ENCODE measurements around the gene AGBL4. TPM values are rescaled to one million over a fixed set of nuclear protein-coding genes. Genes with fewer than 3 reads are reported as not detected.

The AGBL4 gene
- total RNA-seq, 2 donors from 2014 or later, result 0.40 to 5.5 TPM

GRCh38 chr1:48493970-48494769 is 1529.6 kb downstream of the AGBL4 start:
- TF ChIP-seq, protein P1, sequence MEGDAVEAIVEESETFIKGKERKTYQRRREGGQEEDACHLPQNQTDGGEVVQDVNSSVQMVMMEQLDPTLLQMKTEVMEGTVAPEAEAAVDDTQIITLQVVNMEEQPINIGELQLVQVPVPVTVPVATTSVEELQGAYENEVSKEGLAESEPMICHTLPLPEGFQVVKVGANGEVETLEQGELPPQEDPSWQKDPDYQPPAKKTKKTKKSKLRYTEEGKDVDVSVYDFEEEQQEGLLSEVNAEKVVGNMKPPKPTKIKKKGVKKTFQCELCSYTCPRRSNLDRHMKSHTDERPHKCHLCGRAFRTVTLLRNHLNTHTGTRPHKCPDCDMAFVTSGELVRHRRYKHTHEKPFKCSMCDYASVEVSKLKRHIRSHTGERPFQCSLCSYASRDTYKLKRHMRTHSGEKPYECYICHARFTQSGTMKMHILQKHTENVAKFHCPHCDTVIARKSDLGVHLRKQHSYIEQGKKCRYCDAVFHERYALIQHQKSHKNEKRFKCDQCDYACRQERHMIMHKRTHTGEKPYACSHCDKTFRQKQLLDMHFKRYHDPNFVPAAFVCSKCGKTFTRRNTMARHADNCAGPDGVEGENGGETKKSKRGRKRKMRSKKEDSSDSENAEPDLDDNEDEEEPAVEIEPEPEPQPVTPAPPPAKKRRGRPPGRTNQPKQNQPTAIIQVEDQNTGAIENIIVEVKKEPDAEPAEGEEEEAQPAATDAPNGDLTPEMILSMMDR (conservative IDR thresholded peaks at IDR 0.05), result no peak
- H3K27ac ChIP-seq (ENCODE audit: low read depth, low read length), result peak overlapping the region; percentile 66
- peak; percentile 48 for DNase-seq
- Mint-ChIP-seq H3K36me3 (ENCODE audit: low read depth) (no peaks in the 10 kb centered on the region), H3K4me1 (peaks cover 32% of the 10 kb centered on the region), H3K27me3 (ENCODE audit: insufficient read depth) (peaks cover 6% of the 10 kb centered on the region), H3K9me3 (no peaks in the 10 kb centered on the region), H3K27ac (no peak overlapping the region), H3K4me3 (no peak overlapping the region)
- no peak overlapping the region for H3K4me3 ChIP-seq (ENCODE audit: low read length)
- no peaks in the 10 kb centered on the region for H3K9me3 ChIP-seq (ENCODE audit: control insufficient read depth, low read length)
- H3K9ac ChIP-seq (ENCODE audit: extremely low read depth, low read length, poor library complexity, severe bottlenecking), result no peak overlapping the region
- H3K4me1 ChIP-seq (ENCODE audit: control insufficient read depth, insufficient read depth, low read length), result peaks cover 6% of the 10 kb centered on the region
- peaks cover 4% of the 10 kb centered on the region for H3K27me3 ChIP-seq (ENCODE audit: control insufficient read depth, insufficient read depth, low read length, poor library complexity, severe bottlenecking)
- WGBS, 2 experiments (ENCODE audit: insufficient coverage in 1 of 2, insufficient read length in 1 of 2), result 76 to 93% methylated on average over 5 of the region's 5 CpGs
- H3K36me3 ChIP-seq (ENCODE audit: control insufficient read depth, insufficient read depth, low read length), result no peaks in the 10 kb centered on the region

GRCh38 chr1:48493041-48493440 is 1530.7 kb downstream of the AGBL4 start:
- DNase-seq, result no peak
- Mint-ChIP-seq H3K4me1 (peaks cover 23% of the 10 kb centered on the region), H3K27ac (no peak overlapping the region)

DNA sequence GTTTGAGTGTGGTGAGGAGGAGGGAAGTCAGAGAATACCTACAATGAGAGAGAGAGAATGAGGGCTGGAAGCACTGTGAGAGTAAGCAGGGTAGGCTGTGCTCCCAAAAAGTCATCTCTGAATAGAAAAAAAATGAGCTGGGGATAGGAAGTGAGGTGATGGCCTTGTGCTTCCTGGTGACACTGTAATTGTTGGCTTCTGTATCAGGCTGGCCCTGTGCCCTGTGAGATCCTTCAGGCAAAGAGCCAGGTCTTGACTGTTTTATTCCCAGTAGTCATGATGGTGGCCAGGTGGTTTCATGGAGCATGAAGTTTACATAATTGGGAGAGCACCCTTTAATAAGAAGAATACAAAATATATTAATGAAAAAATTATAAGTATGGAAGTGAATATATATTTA is 1531.4 kb downstream of the AGBL4 start:
- Mint-ChIP-seq H3K4me3 (no peak overlapping the region), H3K27ac (no peak overlapping the region), H3K4me1 (peaks cover 18% of the 10 kb centered on the region), H3K9me3 (no peaks in the 10 kb centered on the region), H3K36me3 (ENCODE audit: low read depth) (no peaks in the 10 kb centered on the region), H3K27me3 (ENCODE audit: insufficient read depth) (peaks cover 8% of the 10 kb centered on the region)
- H3K36me3 ChIP-seq (ENCODE audit: control insufficient read depth, insufficient read depth, low read length), result no peaks in the 10 kb centered on the region
- H3K27ac ChIP-seq (ENCODE audit: low read depth, low read length), result no peak overlapping the region
- TF ChIP-seq, protein P1 (conservative IDR thresholded peaks at IDR 0.05), result no peak
- H3K9ac ChIP-seq (ENCODE audit: extremely low read depth, low read length, poor library complexity, severe bottlenecking), result no peak overlapping the region
- no peak overlapping the region for H3K4me3 ChIP-seq (ENCODE audit: low read length)
- no peaks in the 10 kb centered on the region for H3K4me1 ChIP-seq (ENCODE audit: control insufficient read depth, insufficient read depth, low read length)
- no peak for DNase-seq
- H3K9me3 ChIP-seq (ENCODE audit: control insufficient read depth, low read length), result no peaks in the 10 kb centered on the region
- H3K27me3 ChIP-seq (ENCODE audit: control insufficient read depth, insufficient read depth, low read length, poor library complexity, severe bottlenecking), result peaks cover 4% of the 10 kb centered on the region

More at GRCh38 chr1:48493041-48493440, 1530.7 kb downstream of the AGBL4 start:
- H3K36me3 Mint-ChIP-seq (ENCODE audit: low read depth), result no peaks in the 10 kb centered on the region
- peaks cover 6% of the 10 kb centered on the region for H3K27me3 Mint-ChIP-seq (ENCODE audit: insufficient read depth)
- no peaks in the 10 kb centered on the region for H3K9me3 Mint-ChIP-seq
- Histone ChIP-seq H3K4me3 (ENCODE audit: low read length) (no peak overlapping the region), H3K27me3 (ENCODE audit: control insufficient read depth, insufficient read depth, low read length, poor library complexity, severe bottlenecking) (peaks cover 4% of the 10 kb centered on the region), H3K9me3 (ENCODE audit: control insufficient read depth, low read length) (no peaks in the 10 kb centered on the region), H3K27ac (ENCODE audit: low read depth, low read length) (no peak overlapping the region), H3K4me1 (ENCODE audit: control insufficient read depth, insufficient read depth, low read length) (no peaks in the 10 kb centered on the region), H3K9ac (ENCODE audit: extremely low read depth, low read length, poor library complexity, severe bottlenecking) (no peak overlapping the region), H3K36me3 (ENCODE audit: control insufficient read depth, insufficient read depth, low read length) (no peaks in the 10 kb centered on the region)
- 92 to 100% methylated on average over 2 to 5 of the region's 5 CpGs for WGBS, 2 experiments (ENCODE audit: insufficient coverage in 1 of 2, insufficient read length in 1 of 2)
- TF ChIP-seq, protein P1 (conservative IDR thresholded peaks at IDR 0.05), result no peak
- no peak overlapping the region for H3K4me3 Mint-ChIP-seq
